IPS-18c (cell line): Measurements from ENCODE around the gene ELMOD3.

Experiments used
- H3K4me3 ChIP-seq: 2 replicates; pipeline ENCODE4 v1.7.0; 2013; ENCODE audit warnings: low read depth, mild to moderate bottlenecking, low read length, moderate library complexity; ENCODE audit not compliant: insufficient read depth
- H3K9me3 ChIP-seq: one replicate; pipeline ENCODE4 v1.6.1; 2013; ENCODE audit warnings: mild to moderate bottlenecking, low read length, moderate library complexity; ENCODE audit not compliant: control insufficient read depth, insufficient read depth

Gene ELMOD3

GRCh38 chr2:85393836-85394235, 39.3 kb downstream of the ELMOD3 start:
- Histone ChIP-seq H3K4me3 (no peak overlapping the region), H3K9me3 (no peaks in the 10 kb centered on the region)

DNA sequence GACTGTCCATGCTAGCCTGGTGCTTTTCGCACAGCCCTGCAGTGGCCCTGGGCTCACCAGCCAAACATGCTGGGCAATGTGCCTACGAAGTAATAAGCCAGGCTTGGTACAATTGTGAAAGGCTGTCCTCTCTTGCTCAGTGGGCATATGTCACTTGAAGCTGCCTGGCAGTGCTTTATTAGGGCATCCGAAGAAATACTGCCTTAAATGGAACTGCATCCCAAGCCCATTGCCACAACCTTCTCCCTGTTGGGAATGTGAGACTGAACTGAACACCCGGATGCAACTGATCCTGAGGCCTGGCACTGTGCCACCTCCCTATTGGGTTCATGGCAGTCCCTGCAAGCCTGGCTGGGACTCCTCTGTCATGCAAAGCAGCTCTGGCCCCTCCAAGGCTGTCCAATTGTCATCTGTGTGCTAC, 39.7 kb downstream of the ELMOD3 start:
- H3K9me3 ChIP-seq = no peaks in the 10 kb centered on the region
- no peak overlapping the region for H3K4me3 ChIP-seq

GRCh38 chr2:85394976-85395375, 40.4 kb downstream of the ELMOD3 start:
- Histone ChIP-seq H3K4me3 (no peak overlapping the region), H3K9me3 (no peaks in the 10 kb centered on the region)

DNA sequence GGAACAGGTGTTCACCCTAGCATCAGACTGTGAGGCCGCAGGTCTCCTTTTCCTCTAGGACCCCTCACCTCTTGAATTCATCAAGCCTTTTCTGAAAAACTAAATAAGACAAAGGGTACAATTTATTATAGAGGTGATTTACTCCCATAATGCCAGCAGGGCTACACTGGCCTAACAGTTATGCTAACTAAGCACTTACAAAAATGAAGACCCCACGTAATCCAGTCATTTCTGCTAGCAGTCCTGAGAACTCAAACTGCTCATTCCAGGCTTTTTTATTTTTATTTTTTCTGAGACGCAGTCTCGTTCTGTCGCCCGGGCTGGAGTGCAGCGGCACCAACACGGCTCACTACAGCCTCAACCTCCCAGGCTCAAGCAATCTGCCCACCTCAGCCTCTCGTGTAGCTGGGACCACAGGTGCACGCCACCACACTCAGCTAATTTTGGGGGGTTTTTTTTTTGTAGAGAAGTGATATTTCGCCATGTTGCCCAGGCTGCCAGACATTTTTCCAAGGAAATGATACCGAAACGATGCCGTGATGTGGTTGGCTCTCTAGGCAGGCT, 41.4 kb downstream of the ELMOD3 start:
- H3K9me3 ChIP-seq = no peaks in the 10 kb centered on the region
- H3K4me3 ChIP-seq = no peak overlapping the region

GRCh38 chr2:85396531-85397470, 42.2 kb downstream of the ELMOD3 start:
- Histone ChIP-seq H3K4me3 (no peak overlapping the region), H3K9me3 (no peaks in the 10 kb centered on the region)

- no peaks in the 10 kb centered on the region for H3K9me3 ChIP-seq
- H3K4me3 ChIP-seq = no peak overlapping the region
Observed at GRCh38 chr2:85397925-85398331, 43.4 kb downstream of the ELMOD3 start.

DNA sequence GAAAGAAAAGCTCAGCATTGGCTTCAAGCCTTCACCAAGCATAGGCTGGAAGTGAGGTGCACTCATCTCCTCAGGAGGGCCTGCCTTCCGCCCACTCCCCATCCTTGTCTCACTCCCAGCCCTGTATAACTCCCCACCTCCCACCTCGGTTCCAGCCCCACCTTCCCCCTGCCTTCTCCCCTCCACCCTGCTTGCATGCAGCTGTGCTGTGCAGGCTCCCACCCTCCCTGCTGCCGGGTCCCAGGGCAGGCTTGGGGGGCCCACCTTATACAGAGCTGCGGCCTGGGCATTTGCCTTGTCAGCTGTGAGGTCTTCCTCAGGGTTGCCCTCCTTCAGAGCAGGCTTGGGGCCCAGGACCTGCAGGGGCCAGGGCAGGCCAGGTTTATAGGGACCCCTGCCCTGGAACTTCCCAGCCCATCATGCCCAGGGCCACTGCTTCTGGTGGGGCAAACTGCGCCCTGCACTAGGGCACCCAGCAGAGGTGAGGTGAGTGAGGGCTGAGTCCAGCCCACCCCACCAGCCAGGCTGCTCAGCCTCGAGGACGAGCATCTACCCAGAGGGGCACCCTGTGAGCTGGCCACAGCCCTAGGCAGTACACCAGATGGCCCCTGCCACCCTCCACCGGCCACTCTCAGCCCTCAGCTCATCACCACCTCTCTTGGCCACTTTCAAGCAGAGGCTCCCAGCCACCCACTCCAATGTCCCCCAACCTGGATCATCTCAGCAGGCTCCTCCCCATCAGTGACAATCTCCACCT, 44.0 kb downstream of the ELMOD3 start:
- Histone ChIP-seq H3K4me3 (no peak overlapping the region), H3K9me3 (no peaks in the 10 kb centered on the region)

- H3K4me3 ChIP-seq = no peak overlapping the region
- no peaks in the 10 kb centered on the region for H3K9me3 ChIP-seq
Observed at GRCh38 chr2:85399183-85399455, 44.5 kb downstream of the ELMOD3 start.

GRCh38 chr2:85400023-85400422, 45.5 kb downstream of the ELMOD3 start:
- Histone ChIP-seq H3K9me3 (no peaks in the 10 kb centered on the region), H3K4me3 (no peak overlapping the region)

- H3K4me3 ChIP-seq = no peak overlapping the region
- H3K9me3 ChIP-seq = no peaks in the 10 kb centered on the region
Observed at GRCh38 chr2:85400541-85401463, 46.2 kb downstream of the ELMOD3 start.

- no peaks in the 10 kb centered on the region for H3K9me3 ChIP-seq
Observed at GRCh38 chr2:85401464-85401805, 46.9 kb downstream of the ELMOD3 start.

DNA sequence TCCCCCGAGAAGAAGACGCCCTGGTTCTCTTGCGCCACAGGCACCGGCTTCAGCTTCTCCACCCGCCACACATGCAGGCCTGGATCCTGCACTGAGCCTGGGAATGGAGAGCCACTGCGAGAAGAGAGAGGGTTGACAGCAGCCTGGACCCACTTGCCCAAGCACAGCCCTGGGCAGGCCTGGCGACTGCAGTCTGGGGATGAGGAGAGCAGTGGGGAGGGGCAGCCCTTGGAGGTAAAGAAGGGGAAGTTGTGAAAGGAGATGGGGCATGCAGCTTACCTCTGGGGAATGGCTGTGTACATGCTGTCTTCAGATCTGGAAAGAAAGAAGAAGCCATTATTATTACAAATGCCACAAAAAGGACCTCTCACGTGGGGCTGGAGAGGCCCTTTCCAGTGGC, 47.3 kb downstream of the ELMOD3 start:
- H3K9me3 ChIP-seq = no peaks in the 10 kb centered on the region
- H3K4me3 ChIP-seq = no peak overlapping the region

More at GRCh38 chr2:85401464-85401805, 46.9 kb downstream of the ELMOD3 start:
- H3K4me3 ChIP-seq = no peak overlapping the region

DNA sequence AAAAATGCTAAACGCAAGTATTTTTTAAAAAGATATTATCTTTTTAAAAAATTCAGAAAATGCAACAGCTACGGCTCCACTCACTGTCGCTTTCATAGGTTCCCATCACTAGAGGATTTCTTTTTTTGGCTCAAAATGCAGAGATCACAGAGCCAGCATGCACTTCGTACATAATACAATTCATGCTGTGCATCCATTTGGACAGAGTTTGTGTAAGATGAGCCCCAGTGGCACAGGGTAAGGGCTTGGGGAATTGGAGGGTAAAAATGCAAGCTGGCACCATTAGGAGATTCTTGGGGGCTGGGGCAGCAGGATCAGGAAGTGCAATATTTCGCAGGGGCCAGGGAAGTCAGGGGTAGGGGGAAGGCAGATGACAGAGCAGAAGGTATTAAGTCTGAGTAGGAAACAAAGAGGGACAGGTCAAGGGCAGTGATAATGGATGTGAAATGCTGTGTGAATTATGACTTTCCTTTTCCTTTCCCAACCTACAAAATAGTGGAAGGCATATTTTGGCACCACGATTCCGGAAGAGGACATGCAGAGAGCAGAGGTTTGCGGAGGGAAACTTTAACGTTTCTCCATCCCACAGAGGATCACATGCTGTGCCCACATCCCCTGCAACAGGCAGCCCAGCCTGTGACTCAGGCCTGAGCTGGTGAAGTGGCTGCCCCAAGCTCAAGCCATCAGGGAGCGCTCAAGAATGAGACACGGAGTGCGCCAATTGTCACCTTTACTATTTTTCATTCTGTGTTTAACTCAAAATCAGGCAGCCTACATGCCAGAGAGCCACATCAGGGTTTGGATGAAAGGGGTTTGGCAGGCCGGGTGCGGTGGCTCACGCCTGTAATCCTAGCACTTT, 50.9 kb downstream of the ELMOD3 start:
- Histone ChIP-seq H3K9me3 (no peaks in the 10 kb centered on the region), H3K4me3 (no peak overlapping the region)

- peak within 1 kb of the TSS; percentile 28; the same call in 1 of the 2 replicates for H3K4me3 ChIP-seq
- H3K9me3 ChIP-seq = no peaks in the 10 kb centered on the region
Observed at GRCh38 chr2:85409845-85410583, 55.4 kb downstream of the ELMOD3 start, which contains the start of gene CAPG. CAPG (minus strand) TSS chr2:85410366; CDS start chr2:85402145, 8,221 bp downstream.

DNA sequence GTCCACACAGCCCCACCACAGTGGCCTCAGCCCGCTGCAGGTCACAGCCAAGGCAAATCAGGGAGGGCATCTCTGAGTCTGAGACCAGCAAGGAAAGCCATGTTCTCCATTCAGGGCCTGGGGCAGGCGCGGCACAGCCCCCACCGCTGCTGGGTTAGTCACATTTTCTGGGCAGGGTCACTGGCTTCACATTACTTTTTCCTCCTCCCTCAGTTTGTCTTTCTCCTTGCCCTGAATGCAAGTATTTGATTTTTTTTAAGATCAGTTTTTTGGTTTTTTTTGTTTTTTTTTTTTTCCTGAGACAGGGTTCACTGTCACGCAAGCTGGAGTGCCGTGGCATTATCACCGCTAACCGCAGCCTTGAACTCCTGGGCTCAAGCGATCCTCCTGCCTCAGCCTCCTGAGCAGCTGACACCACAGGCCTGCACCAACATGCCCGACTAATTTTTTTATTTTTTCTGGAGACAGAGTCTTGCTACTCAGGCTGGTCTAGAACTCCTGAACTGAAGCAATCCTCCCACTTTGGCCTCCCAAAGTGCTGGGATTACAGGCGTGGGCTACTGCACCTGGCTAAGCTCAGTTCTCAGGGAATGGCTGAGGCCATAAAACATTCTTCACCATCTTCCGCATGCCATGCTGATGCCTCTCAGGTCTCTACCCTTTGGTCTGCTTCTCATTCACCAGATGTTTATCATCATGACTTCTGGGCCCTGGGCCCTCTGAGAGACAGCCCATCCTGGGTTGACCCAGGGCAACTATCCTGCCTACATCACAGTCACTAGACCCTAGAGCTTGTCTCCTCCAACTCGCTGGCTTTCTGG, 56.2 kb downstream of the ELMOD3 start:
- Histone ChIP-seq H3K9me3 (no peaks in the 10 kb centered on the region), H3K4me3 (no peak overlapping the region; the same call in 1 of the 2 replicates)
